ENCODE measurements around the gene POGZ.

Gene POGZ, protein sequence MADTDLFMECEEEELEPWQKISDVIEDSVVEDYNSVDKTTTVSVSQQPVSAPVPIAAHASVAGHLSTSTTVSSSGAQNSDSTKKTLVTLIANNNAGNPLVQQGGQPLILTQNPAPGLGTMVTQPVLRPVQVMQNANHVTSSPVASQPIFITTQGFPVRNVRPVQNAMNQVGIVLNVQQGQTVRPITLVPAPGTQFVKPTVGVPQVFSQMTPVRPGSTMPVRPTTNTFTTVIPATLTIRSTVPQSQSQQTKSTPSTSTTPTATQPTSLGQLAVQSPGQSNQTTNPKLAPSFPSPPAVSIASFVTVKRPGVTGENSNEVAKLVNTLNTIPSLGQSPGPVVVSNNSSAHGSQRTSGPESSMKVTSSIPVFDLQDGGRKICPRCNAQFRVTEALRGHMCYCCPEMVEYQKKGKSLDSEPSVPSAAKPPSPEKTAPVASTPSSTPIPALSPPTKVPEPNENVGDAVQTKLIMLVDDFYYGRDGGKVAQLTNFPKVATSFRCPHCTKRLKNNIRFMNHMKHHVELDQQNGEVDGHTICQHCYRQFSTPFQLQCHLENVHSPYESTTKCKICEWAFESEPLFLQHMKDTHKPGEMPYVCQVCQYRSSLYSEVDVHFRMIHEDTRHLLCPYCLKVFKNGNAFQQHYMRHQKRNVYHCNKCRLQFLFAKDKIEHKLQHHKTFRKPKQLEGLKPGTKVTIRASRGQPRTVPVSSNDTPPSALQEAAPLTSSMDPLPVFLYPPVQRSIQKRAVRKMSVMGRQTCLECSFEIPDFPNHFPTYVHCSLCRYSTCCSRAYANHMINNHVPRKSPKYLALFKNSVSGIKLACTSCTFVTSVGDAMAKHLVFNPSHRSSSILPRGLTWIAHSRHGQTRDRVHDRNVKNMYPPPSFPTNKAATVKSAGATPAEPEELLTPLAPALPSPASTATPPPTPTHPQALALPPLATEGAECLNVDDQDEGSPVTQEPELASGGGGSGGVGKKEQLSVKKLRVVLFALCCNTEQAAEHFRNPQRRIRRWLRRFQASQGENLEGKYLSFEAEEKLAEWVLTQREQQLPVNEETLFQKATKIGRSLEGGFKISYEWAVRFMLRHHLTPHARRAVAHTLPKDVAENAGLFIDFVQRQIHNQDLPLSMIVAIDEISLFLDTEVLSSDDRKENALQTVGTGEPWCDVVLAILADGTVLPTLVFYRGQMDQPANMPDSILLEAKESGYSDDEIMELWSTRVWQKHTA (N-terminal part only)

DNA sequence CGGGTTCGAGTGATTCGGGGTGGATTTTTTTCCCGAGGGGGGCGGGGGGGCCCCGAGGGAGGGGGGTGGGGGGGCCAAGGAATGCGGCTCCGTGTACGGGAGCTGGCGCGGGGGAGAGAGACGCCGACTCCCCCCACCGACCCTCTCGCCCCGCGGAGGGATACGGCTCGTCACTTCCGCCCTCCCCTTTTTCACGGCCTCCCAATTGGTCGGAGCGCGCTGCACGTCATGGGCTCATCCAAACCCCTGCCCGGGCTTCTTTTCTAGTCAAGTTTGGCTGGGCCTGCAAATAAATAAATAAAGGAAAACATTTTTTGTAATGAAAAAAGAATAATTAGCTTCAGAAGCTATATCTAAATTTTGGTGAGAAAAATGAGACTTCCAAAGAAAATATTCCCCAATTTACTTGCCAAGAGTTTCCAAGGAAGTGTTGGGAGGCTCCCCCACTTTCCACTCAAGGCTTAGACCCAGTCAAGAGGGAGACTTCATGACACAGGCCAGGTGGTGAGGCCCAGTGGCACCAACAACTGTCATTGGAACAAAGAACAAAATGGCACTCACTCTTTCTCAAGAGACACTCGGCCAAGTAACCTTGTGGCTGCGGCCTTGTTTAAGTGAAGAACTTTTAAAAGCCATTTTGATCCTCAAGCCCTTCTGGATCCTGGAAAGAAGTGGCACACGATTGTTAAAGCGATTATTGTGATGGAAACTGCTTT, at the start of gene POGZ:
Gene POGZ, minus strand, starts transcription at position 164 of the 716 bp plus-strand sequence. CDS start 17,290 bp downstream, outside the sequence.
- peak; percentile 44 to 82 for DNase-seq

DNA sequence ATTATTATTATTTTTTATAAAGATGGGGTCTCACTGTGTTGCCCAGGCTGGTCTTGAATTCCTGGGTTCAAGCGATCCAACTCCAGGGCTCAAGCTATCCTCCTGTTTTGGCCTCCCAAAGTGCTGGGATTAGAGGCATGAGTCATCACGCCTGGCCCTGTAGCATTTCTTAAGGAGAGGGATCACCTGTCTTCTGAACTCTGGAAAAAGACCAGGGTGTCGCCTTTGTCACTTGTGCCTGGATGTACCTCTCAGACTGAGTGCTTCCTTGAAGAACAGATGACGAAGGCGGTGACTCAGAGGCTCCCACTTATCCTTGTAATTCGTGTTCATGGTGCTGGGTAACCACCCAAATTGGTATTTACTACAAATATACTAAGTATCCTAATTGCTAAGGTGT, 49.5 kb upstream of the POGZ start:
- DNase-seq = no peak

DNA sequence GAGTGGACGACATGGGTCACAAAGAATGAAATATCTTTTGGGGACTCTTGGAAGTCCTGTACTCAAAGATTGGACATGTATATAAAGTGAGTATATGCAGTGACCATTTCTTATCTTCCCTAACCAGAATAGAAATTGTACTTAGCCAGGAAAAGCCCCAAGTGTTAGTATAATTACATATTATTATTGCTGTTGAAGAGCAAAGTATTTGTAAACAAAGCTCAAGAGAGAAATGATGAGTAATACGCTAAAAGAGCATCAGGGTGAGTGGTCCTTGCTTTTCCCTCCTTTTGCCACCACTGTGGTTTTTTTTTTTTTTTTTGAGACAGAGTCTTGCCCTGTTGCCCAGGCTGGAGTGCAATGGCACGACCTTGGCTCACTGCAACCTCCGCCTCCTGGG, 45.5 kb upstream of the POGZ start:
- DNase-seq = no peak

DNA sequence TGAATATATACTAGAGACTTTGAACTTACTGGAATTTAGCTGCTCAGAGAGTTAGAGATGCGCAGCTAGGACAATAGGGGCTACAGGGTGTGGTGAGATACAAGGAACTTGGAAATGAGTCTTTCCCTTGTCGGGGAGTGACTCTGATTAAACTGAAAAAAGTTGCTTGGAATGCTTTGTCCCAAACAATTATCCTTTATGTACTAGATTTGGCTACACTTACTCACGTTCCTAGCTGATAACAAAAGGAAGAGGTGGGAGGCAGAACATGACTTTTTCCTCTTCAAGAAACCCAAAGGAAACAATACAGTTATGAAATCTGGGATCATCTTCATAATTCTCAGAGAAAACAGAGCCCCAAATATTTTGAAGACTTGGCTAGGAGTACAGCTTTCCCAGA, 45.0 kb upstream of the POGZ start:
- DNase-seq = no peak

DNA sequence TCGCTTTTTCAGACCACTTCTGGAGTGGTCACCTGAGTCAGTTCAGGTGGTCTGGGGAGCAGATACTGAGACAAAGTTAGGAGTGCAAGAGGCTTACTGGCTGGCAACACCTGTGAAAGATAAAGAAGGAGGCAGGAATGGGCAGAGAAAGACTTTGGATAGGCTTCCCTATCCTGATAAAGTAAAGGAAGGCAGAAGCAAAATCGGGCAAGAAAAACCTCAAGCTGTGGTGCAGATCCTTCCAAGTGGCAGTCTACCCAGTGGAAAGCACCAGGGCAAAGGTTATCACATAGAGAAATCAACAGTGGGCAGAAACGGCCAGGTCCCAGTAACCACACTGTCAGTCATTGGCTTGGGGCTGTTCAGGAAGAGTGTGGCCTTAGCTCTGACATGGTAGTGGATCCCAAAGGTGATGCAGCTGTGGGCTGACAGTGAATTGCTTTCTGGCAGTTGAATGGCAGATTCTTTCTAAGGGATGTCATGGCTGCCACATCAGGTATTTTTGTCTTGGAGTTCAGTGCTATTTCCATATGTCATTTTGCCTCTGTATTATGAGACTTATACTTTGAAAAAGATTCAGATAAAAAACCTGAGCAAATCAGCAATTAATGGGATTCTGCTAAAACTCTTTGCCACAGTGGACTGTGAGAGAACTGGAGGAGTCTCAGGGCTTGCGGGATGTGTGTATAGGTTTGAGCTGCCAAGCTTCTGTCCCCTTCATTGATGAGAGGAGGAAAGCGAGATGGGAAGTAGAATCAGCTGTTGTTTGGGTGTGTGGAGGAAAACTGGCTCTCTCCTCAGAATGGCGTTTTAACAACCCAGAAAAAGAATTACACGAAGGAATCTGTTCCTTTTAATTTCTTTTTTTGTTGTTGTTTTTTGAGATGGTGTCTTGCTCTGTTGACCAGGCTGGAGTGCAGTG, 43.8 kb upstream of the POGZ start:
- DNase-seq = no peak

DNA sequence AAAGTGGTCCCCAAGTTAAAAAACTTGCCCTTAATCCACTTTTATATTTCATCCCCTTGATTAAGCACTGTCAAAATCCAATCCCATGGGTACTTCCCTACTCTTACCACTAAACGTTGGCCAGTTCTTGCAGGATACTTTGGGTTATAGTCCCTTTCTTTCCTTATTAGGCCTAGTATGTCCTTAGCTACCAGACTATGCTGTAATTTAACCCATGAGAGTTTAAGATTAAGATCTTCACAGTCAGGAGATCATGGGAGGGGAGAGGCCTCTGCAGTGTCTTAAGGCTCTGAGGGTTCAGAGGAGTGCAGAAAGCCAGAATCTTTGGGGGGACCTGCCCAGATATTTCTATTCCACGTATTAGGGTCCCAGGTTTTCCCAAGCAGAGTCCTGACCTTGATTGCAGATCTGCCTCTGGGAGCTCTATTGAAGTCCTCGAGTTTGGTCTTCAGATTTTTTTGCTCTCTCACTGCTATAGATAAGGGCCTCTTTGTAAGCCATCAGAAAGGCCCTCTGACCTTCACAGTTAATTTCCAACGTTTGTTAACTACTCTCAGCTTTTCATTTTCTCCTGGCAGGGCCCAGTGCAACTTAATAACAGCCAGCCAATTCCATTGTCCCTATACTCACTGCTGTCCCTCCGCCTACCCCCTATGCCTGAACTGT, 42.9 kb upstream of the POGZ start:
- DNase-seq = no peak

DNA sequence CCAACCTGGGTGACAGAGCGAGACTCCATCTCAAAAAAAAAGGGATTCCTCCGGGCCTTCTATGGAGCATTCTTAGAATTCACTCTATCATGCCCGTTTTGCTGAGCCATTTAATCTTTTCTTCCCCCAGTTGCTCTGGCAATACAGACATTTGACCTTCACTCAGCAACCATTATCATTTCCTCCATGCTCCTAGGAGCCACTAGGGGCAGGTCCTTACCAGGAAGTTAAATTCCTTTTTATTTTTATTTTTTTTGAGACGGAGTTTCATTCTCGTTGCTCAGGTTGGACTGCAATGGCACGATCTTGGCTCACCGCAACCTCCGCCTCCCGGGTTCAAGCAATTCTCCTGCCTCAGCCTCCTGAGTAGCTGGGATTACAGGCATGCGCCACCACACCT, 42.2 kb upstream of the POGZ start:
- no peak for DNase-seq

DNA sequence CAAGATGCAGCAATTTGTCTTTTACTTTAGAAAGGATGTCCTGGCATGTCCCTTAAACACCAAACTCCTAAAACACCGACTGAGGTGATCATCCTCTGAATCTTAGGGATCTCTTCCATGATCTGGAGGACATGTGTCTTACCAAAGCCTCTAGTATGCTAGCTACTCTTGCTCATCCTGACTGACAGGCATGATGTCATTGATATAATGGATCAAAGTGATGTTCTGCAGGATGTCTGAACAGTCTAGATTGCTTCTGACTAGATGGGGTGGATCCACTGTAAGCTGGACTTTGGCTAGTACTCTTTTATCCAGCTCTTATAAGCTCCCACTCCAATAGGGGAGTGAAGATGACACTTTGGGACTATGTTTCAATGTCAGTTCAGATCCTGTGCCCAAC, 40.6 kb upstream of the POGZ start:
- no peak for DNase-seq

DNA sequence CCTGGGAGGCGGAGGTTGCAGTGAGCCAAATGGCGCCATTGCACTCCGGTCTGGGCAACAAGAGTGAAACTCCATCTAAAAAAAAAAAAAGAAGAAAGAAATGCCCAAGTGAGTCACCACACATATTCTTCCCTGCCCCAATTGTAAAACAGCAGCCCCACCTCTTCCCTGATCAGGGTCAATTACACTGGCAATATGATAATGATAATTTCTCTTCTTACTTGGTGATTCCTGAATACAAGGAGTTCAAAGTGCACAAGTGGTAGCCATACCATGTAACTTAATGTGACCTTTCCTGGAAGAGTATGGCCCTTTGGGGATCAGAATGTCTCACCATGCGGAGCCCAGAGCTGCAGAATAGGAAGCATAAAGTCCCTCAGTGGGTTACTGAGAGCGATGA, 40.1 kb upstream of the POGZ start:
- no peak for DNase-seq

DNA sequence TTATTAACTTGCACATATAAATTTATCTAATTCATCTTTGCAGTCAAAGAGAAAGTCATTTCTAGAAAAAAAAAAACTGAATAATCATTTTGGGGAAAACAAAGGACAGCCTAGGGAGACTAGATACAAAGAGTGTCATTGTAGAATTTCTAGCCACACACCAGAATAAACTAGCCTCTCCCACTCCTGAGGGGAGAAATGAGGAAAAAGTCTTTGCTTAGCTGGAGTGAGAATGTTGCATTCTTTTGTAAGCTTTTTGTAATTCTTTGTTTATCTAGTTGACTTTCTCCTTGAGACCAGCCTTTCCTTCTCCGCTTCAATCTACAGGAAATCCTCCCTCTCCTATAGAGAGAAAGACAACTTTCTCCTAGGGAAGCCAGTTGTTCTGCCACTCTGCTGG, 36.0 kb upstream of the POGZ start:
- DNase-seq = no peak

DNA sequence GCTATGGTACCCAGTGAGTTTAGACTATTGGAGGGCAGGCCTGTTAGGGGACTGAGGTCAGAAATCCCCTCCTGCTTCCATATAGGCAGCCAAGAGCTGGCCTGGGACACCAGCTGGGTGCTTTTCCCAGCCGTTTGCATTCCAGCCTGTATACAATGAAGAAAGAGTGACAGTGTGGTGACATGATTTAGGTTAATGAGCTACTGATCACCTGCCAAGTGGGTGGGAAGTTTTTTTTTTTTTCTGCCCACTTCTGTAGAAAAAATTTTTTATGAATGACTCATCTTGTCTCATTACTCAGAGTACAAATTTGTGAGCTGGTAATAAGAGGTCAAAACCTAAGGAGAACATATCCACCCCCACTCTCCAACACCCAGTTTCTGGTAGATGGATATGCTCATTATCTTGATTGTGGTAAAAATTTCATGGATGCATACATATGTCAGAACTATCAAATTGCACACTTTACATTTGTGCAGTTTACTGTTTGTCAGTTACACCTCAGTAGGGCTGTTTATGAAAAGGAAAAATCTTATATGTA, 35.5 kb upstream of the POGZ start:
- DNase-seq = no peak

DNA sequence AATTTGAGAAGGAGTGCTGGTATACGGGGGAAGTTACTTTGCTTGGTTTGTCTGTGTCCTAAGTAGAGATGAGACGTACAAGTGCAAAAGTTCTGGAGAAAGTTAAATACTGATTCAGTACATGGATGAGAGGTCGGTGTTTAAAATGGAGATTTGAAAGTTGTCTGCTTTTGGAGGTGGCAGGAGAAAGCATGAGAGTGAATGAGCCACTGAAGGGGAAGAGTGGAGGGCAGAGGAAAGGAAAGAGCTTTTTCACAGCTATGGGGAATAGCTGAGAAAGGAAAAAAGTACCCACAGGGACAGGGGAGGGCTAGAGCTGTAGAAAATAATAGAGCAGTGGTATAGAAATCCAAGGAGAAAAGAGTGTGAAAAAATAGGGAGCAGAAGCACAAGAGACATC, 33.7 kb upstream of the POGZ start:
- no peak for DNase-seq

DNA sequence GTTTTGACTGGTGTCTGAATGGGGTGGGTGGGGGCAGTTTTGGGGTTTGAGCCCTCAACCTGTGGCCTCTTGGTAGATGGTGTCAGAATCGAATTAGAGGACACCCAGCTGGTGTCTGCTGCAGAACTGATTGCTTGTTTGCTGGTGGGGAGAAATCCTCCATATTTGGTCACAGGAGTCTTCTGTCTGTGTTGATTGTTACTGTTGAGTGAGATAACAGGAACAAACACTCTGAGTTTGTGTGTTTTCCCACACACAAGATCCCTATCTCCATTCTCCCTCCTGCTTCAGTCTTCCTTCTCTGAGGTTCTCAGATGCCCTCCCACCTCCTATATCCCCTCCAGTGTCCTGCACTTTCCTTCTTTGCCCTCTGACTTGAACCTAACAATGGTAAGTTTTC, 32.8 kb upstream of the POGZ start:
- DNase-seq = no peak

DNA sequence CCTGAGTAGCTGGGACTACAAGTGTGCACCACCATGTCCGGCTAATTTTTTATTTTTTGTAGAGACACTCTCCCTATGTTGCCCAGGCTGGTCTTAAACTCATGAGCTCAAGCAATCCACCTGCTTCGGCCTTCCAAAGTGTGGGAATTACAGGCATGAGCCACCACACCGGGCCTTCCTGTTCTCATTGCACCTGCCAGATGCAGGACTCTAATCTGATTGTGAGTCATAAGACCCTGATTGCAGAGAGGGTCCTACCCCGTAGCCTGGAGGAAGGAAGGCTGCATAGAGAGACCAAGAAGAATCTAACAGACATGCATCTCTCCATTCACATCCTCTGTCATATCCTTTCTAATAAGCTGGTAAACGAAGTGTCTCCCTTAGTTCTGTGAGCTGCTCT, 32.3 kb upstream of the POGZ start:
- no peak for DNase-seq

DNA sequence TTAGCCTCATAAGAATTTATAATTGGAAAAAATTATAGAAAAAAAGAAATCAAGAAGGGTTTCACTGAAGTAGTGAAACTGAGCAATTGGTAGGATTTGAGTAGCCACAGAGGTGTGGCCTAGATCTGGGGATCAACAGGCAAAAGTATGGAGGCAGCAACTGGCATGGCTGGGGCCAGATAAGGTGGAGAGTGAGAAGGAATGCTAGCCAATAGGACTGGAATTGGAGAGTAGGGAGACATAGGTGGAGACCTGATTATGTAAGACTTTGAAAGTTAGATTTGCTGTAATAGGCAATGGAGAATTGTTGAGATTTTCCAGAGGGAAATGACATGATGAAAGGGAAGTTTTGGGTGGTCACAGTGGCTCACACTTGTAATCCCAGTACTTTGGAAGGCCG, 27.3 kb upstream of the POGZ start:
- DNase-seq = no peak

DNA sequence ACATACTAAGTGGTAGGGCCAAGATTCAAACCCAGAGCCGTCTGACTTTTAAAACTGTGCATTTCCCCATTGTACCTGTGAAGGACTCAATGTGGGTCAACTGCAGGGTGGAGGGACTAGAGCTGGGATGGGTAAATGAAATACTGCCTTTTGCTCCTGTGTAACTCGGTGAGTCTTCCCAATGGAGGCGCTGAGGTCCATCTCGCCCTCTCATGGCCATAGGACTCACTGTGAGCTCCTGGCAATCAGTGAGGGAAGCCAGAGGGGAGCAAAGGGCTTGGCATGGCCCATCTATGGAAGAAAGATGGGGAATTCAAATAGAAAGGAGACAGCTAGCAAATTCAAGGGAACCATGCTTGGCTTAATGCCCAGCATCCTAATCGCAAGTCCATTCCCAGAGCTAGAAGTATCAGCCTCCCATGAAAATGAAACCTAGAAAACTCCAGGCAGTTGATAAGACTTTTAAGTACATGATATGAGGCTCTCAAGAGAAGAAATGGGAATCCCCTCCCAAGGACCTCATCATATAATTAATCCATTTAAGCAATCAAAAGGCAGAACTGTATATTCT, 26.5 kb upstream of the POGZ start:
- no peak for DNase-seq

DNA sequence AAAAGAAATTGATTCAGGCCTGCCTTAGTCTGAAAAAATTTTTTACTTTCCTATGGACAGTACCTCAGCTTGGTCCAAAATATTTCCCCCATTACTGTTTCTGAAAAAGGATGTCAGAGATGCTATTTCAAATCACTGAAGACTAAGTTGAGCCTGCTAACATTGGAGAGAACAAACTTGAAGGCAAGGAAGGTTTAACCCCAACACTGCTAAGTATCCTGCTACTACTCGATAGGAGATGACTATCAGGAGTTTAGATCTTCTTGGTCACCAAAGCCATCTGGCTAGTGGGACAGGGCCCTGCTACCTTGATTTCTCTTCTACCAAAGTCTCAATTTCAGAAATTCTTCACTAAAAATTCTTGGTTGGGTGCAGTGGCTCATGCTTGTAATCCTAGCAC, 22.7 kb upstream of the POGZ start:
- DNase-seq = no peak

DNA sequence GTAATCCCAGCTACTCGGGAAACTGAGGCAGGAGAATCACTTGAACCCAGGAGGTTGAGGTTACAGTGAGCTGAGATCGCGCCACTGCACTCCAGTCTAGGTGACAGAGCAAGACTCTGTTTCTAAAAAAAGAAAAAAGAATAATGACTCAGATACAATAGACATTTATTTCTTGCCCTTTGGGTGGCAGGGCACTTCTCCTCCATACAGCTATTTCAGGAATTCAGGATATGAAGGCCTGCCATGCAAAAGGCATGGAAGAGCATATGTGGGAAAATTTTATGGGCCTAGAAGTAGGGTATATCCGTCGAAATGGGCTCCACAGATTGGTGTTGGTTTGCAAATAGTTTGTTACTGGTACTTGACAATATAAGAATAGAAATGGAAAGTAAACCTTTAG, 20.2 kb upstream of the POGZ start:
- no peak for DNase-seq

DNA sequence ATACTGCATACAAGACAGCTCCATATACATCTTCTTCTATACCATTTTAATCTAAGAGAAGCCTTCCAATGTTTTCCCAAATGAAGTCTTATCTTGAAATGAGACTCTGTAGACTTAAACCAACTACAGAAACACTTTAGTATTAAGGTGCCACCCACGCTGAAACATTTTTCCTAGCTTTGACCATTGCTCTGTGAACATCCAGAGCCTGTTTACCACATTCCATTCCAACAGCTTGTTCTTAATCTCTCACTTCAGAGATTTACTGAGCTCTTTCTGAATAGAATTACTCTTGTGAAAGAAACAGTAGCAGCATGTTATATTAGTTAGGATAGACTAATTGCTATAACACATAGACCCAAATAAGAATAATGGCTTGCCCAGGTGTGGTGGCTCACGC, 19.6 kb upstream of the POGZ start:
- DNase-seq = no peak

DNA sequence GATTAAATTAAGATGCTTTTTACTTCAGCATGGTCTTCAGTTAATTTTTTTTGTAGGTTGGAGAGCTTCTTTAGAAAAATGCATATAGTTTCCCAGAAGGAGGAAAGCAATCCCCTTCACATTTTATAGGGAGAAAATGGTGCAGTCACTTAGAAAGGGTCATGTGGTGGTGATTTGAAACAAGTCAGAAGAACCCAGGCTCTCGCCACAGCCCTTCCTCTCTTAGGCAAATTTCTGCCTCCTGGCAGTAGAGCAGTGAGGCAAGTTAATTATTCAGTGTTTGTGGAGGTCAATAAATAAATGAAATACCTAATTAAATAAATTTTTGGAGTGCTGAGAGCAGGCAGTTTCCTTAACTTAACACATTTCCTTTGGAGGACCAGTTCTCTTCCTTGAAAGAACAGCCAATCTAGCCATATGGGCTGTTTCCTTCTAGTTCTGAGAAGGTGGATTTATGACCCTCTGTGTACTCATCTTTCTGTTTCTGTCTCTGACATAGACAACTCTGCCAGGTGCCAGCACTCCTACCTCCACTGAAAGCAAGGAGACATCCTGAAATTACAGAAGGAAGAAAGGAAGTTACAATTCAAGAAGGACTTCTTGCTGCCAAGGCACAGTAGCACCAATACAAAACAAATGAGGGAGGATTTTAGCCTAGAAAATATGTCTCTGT, 19.0 kb upstream of the POGZ start:
- no peak for DNase-seq

Data from cerebellar nuclear complex (tissue), 1 donor.